ENCODE data around the gene DPP6.

Gene DPP6

GRCh38 chr7:154364170-154364569 lies 312.0 kb downstream of the DPP6 start:
- no peak overlapping the region for H3K27ac ChIP-seq (ENCODE audit: insufficient read depth in 1 of 2, low read depth in 1 of 2, low read length in 2 of 2, poor library complexity in 1 of 2, severe bottlenecking in 2 of 2)
- no peak overlapping the region for H3K4me3 ChIP-seq (ENCODE audit: control insufficient read depth in 1 of 7, extremely low read depth in 1 of 7, insufficient read depth in 4 of 7, low read depth in 2 of 7, low read length in 6 of 7)
- ChIA-PET POLR2A (no interaction called here), CTCF (no interaction called here)
- H3K27me3 ChIP-seq (replicated peaks in 2 of 5; ENCODE audit: control insufficient read depth in 4 of 5, insufficient read depth in 5 of 5, low read length in 4 of 5), result no peaks in the 10 kb centered on the region
- no peaks in the 10 kb centered on the region for H3K4me1 ChIP-seq (ENCODE audit: control extremely low read depth in 1 of 4, control insufficient read depth in 4 of 4, insufficient read depth in 4 of 4, low read length in 3 of 4)
- no peak for DNase-seq
- no peaks in the 10 kb centered on the region for H3K36me3 ChIP-seq (ENCODE audit: control insufficient read depth in 4 of 4, insufficient read depth in 4 of 4, low read length in 3 of 4)
- H3K9me3 ChIP-seq (ENCODE audit: control extremely low read depth in 1 of 5, control insufficient read depth in 4 of 5, insufficient read depth in 2 of 5, low read depth in 1 of 5, low read length in 4 of 5), result peaks cover 0 to 5% (median 0%) of the 10 kb centered on the region in 5 experiments
- 69% methylated on average over 6 of the region's 6 CpGs for WGBS (ENCODE audit: insufficient coverage)

GRCh38 chr7:154371424-154371823 lies 319.2 kb downstream of the DPP6 start:
- Histone ChIP-seq H3K9me3 (ENCODE audit: control extremely low read depth in 1 of 5, control insufficient read depth in 4 of 5, insufficient read depth in 2 of 5, low read depth in 1 of 5, low read length in 4 of 5) (peaks cover 0 to 6% (median 0%) of the 10 kb centered on the region in 5 experiments), H3K36me3 (ENCODE audit: control insufficient read depth in 4 of 4, insufficient read depth in 4 of 4, low read length in 3 of 4) (no peaks in the 10 kb centered on the region), H3K4me1 (ENCODE audit: control extremely low read depth in 1 of 4, control insufficient read depth in 4 of 4, insufficient read depth in 4 of 4, low read length in 3 of 4) (no peaks in the 10 kb centered on the region), H3K27ac (ENCODE audit: insufficient read depth in 1 of 2, low read depth in 1 of 2, low read length in 2 of 2, poor library complexity in 1 of 2, severe bottlenecking in 2 of 2) (no peak overlapping the region), H3K4me3 (ENCODE audit: control insufficient read depth in 1 of 7, extremely low read depth in 1 of 7, insufficient read depth in 4 of 7, low read depth in 2 of 7, low read length in 6 of 7) (no peak overlapping the region), H3K27me3 (replicated peaks in 2 of 5; ENCODE audit: control insufficient read depth in 4 of 5, insufficient read depth in 5 of 5, low read length in 4 of 5) (no peaks in the 10 kb centered on the region)
- DNase-seq, result no peak
- 82% methylated on average over 8 of the region's 8 CpGs for WGBS (ENCODE audit: insufficient coverage)
- ChIA-PET POLR2A (no interaction called here), CTCF (no interaction called here)

- Histone ChIP-seq H3K36me3 (ENCODE audit: control insufficient read depth in 4 of 4, insufficient read depth in 4 of 4, low read length in 3 of 4) (no peaks in the 10 kb centered on the region), H3K9me3 (ENCODE audit: control extremely low read depth in 1 of 5, control insufficient read depth in 4 of 5, insufficient read depth in 2 of 5, low read depth in 1 of 5, low read length in 4 of 5) (peaks cover 0 to 6% (median 0%) of the 10 kb centered on the region in 5 experiments), H3K4me3 (ENCODE audit: control insufficient read depth in 1 of 7, extremely low read depth in 1 of 7, insufficient read depth in 4 of 7, low read depth in 2 of 7, low read length in 6 of 7) (no peak overlapping the region), H3K27ac (ENCODE audit: insufficient read depth in 1 of 2, low read depth in 1 of 2, low read length in 2 of 2, poor library complexity in 1 of 2, severe bottlenecking in 2 of 2) (no peak overlapping the region), H3K27me3 (replicated peaks in 2 of 5; ENCODE audit: control insufficient read depth in 4 of 5, insufficient read depth in 5 of 5, low read length in 4 of 5) (no peaks in the 10 kb centered on the region), H3K4me1 (ENCODE audit: control extremely low read depth in 1 of 4, control insufficient read depth in 4 of 4, insufficient read depth in 4 of 4, low read length in 3 of 4) (no peaks in the 10 kb centered on the region)
- POLR2A ChIA-PET, result no interaction called here
- CTCF ChIA-PET, result no interaction called here
- WGBS (ENCODE audit: insufficient coverage), result 89% methylated on average over 9 of the region's 12 CpGs
- no peak for DNase-seq
Observed at GRCh38 chr7:154372011-154372601, 319.9 kb downstream of the DPP6 start.

GRCh38 chr7:154373956-154374355 lies 321.8 kb downstream of the DPP6 start:
- Histone ChIP-seq H3K4me3 (ENCODE audit: control insufficient read depth in 1 of 7, extremely low read depth in 1 of 7, insufficient read depth in 4 of 7, low read depth in 2 of 7, low read length in 6 of 7) (no peak overlapping the region), H3K4me1 (ENCODE audit: control extremely low read depth in 1 of 4, control insufficient read depth in 4 of 4, insufficient read depth in 4 of 4, low read length in 3 of 4) (no peaks in the 10 kb centered on the region), H3K27me3 (replicated peaks in 2 of 5; ENCODE audit: control insufficient read depth in 4 of 5, insufficient read depth in 5 of 5, low read length in 4 of 5) (no peaks in the 10 kb centered on the region), H3K9me3 (ENCODE audit: control extremely low read depth in 1 of 5, control insufficient read depth in 4 of 5, insufficient read depth in 2 of 5, low read depth in 1 of 5, low read length in 4 of 5) (peaks cover 0 to 6% (median 0%) of the 10 kb centered on the region in 5 experiments), H3K36me3 (ENCODE audit: control insufficient read depth in 4 of 4, insufficient read depth in 4 of 4, low read length in 3 of 4) (no peaks in the 10 kb centered on the region), H3K27ac (ENCODE audit: insufficient read depth in 1 of 2, low read depth in 1 of 2, low read length in 2 of 2, poor library complexity in 1 of 2, severe bottlenecking in 2 of 2) (no peak overlapping the region)
- CTCF ChIA-PET, result no interaction called here
- no peak for DNase-seq
- POLR2A ChIA-PET, result no interaction called here
- WGBS (ENCODE audit: insufficient coverage), result 85% methylated on average over 3 of the region's 3 CpGs

GRCh38 chr7:154375956-154376355 lies 323.8 kb downstream of the DPP6 start:
- Histone ChIP-seq H3K9me3 (ENCODE audit: control extremely low read depth in 1 of 5, control insufficient read depth in 4 of 5, insufficient read depth in 2 of 5, low read depth in 1 of 5, low read length in 4 of 5) (peaks cover 0 to 6% (median 0%) of the 10 kb centered on the region in 5 experiments), H3K27me3 (replicated peaks in 2 of 5; ENCODE audit: control insufficient read depth in 4 of 5, insufficient read depth in 5 of 5, low read length in 4 of 5) (no peaks in the 10 kb centered on the region), H3K27ac (ENCODE audit: insufficient read depth in 1 of 2, low read depth in 1 of 2, low read length in 2 of 2, poor library complexity in 1 of 2, severe bottlenecking in 2 of 2) (no peak overlapping the region), H3K4me3 (ENCODE audit: control insufficient read depth in 1 of 7, extremely low read depth in 1 of 7, insufficient read depth in 4 of 7, low read depth in 2 of 7, low read length in 6 of 7) (no peak overlapping the region), H3K36me3 (ENCODE audit: control insufficient read depth in 4 of 4, insufficient read depth in 4 of 4, low read length in 3 of 4) (no peaks in the 10 kb centered on the region), H3K4me1 (ENCODE audit: control extremely low read depth in 1 of 4, control insufficient read depth in 4 of 4, insufficient read depth in 4 of 4, low read length in 3 of 4) (no peaks in the 10 kb centered on the region)
- ChIA-PET POLR2A (no interaction called here), CTCF (interaction anchor here (0.6 kb wide), 1 partner anchor 43 kb away, joined by 3 read pairs; no protein-coding TSS in a partner anchor)
- DNase-seq, result no peak
- WGBS (ENCODE audit: insufficient coverage), result 94% methylated on average over 5 of the region's 5 CpGs

GRCh38 chr7:154380771-154381170 lies 328.6 kb downstream of the DPP6 start:
- Histone ChIP-seq H3K36me3 (ENCODE audit: control insufficient read depth in 4 of 4, insufficient read depth in 4 of 4, low read length in 3 of 4) (no peaks in the 10 kb centered on the region), H3K27me3 (replicated peaks in 2 of 5; ENCODE audit: control insufficient read depth in 4 of 5, insufficient read depth in 5 of 5, low read length in 4 of 5) (no peaks in the 10 kb centered on the region), H3K9me3 (ENCODE audit: control extremely low read depth in 1 of 5, control insufficient read depth in 4 of 5, insufficient read depth in 2 of 5, low read depth in 1 of 5, low read length in 4 of 5) (no peaks in the 10 kb centered on the region), H3K4me1 (ENCODE audit: control extremely low read depth in 1 of 4, control insufficient read depth in 4 of 4, insufficient read depth in 4 of 4, low read length in 3 of 4) (no peaks in the 10 kb centered on the region), H3K4me3 (ENCODE audit: control insufficient read depth in 1 of 7, extremely low read depth in 1 of 7, insufficient read depth in 4 of 7, low read depth in 2 of 7, low read length in 6 of 7) (no peak overlapping the region), H3K27ac (ENCODE audit: insufficient read depth in 1 of 2, low read depth in 1 of 2, low read length in 2 of 2, poor library complexity in 1 of 2, severe bottlenecking in 2 of 2) (no peak overlapping the region)
- ChIA-PET CTCF (no interaction called here), POLR2A (no interaction called here)
- WGBS (ENCODE audit: insufficient coverage), result 96% methylated on average over 3 of the region's 3 CpGs
- DNase-seq, result no peak

GRCh38 chr7:154383045-154383444 lies 330.8 kb downstream of the DPP6 start:
- DNase-seq, result no peak
- H3K9me3 ChIP-seq (ENCODE audit: control extremely low read depth in 1 of 5, control insufficient read depth in 4 of 5, insufficient read depth in 2 of 5, low read depth in 1 of 5, low read length in 4 of 5), result peaks cover 0 to 4% (median 0%) of the 10 kb centered on the region in 5 experiments
- ChIA-PET POLR2A (no interaction called here), CTCF (no interaction called here)
- no peak overlapping the region for H3K4me3 ChIP-seq (ENCODE audit: control insufficient read depth in 1 of 7, extremely low read depth in 1 of 7, insufficient read depth in 4 of 7, low read depth in 2 of 7, low read length in 6 of 7)
- no peak overlapping the region for H3K27ac ChIP-seq (ENCODE audit: insufficient read depth in 1 of 2, low read depth in 1 of 2, low read length in 2 of 2, poor library complexity in 1 of 2, severe bottlenecking in 2 of 2)
- WGBS (ENCODE audit: insufficient coverage), result 71% methylated on average over 1 of the region's 3 CpGs
- no peaks in the 10 kb centered on the region for H3K4me1 ChIP-seq (ENCODE audit: control extremely low read depth in 1 of 4, control insufficient read depth in 4 of 4, insufficient read depth in 4 of 4, low read length in 3 of 4)
- H3K36me3 ChIP-seq (ENCODE audit: control insufficient read depth in 4 of 4, insufficient read depth in 4 of 4, low read length in 3 of 4), result no peaks in the 10 kb centered on the region
- no peaks in the 10 kb centered on the region for H3K27me3 ChIP-seq (replicated peaks in 2 of 5; ENCODE audit: control insufficient read depth in 4 of 5, insufficient read depth in 5 of 5, low read length in 4 of 5)
